GM23338 (cell line): Measurements from ENCODE around the gene AASDHPPT. TPM values are rescaled to one million over a fixed set of nuclear protein-coding genes. Genes with fewer than 3 reads are reported as not detected.

Experiments
- ATAC-seq: fragments of 200-7000 bp; cut with Tn5 transposase; 3 replicates; pipeline ENCODE4 v1.9.1; 2020
- DNase-seq: peaks from one replicate; pipeline ENCODE4 v3.0.0-alpha.2; 2015; ENCODE audit warnings: low spot score
- H2AFZ ChIP-seq: fragments of 200-600 bp; sonication (generic); 2 replicates; pipeline ENCODE4 v1.8.0; 2016; ENCODE audit warnings: antibody characterized with exemption, mild to moderate bottlenecking, moderate library complexity
- H3F3A ChIP-seq: fragments of 200-600 bp; sonication (generic); replicated peaks from 2 replicates; pipeline ENCODE4 v1.8.0; 2017; ENCODE audit warnings: antibody characterized with exemption, mixed run types, low read depth
- H3K27ac ChIP-seq: fragments of 200-600 bp; sonication (generic); 2 replicates; pipeline ENCODE4 v1.6.1; 2016; ENCODE audit warnings: low read depth
- H3K27me3 ChIP-seq: fragments of 200-600 bp; sonication (generic); 2 replicates; pipeline ENCODE4 v1.8.0; 2016; ENCODE audit warnings: mild to moderate bottlenecking, mixed run types, moderate library complexity; ENCODE audit not compliant: insufficient read depth
- H3K36me3 ChIP-seq: fragments of 200-600 bp; sonication (generic); 2 replicates; pipeline ENCODE4 v1.8.0; 2016; ENCODE audit warnings: mild to moderate bottlenecking; ENCODE audit not compliant: insufficient read depth
- H3K4me1 ChIP-seq: fragments of 200-600 bp; sonication (generic); 2 replicates; pipeline ENCODE4 v1.8.0; 2016; ENCODE audit warnings: mild to moderate bottlenecking, moderate library complexity; ENCODE audit not compliant: insufficient read depth
- H3K4me2 ChIP-seq: fragments of 200-600 bp; sonication (generic); 2 replicates; pipeline ENCODE4 v1.7.1; 2017; ENCODE audit warnings: mixed run types
- H3K4me3 ChIP-seq: fragments of 200-600 bp; sonication (generic); 2 replicates; pipeline ENCODE4 v1.6.1; 2016; ENCODE audit warnings: mixed run types
- H3K79me2 ChIP-seq: fragments of 200-600 bp; sonication (generic); replicated peaks from 2 replicates; pipeline ENCODE4 v1.8.0; 2017; ENCODE audit warnings: mild to moderate bottlenecking; ENCODE audit not compliant: insufficient read depth
- H3K9me2 ChIP-seq: fragments of 200-600 bp; sonication (generic); 2 replicates; pipeline ENCODE4 v1.8.0; 2017; ENCODE audit not compliant: insufficient read depth
- H4K20me1 ChIP-seq: fragments of 200-600 bp; sonication (generic); replicated peaks from 2 replicates; pipeline ENCODE4 v1.8.0; 2017; ENCODE audit warnings: mild to moderate bottlenecking; ENCODE audit not compliant: insufficient read depth
- H3K27ac Mint-ChIP-seq: 2 replicates; pipeline ENCODE4 v1.8.0; 2020; ENCODE audit warnings: inconsistent platforms, mild to moderate bottlenecking, moderate library complexity, mixed read lengths
- H3K27me3 Mint-ChIP-seq: 3 replicates; pipeline ENCODE4 v1.8.0; 2022; ENCODE audit warnings: low read depth, mild to moderate bottlenecking, moderate library complexity, mixed read lengths, inconsistent platforms; ENCODE audit not compliant: insufficient read depth, poor library complexity
- H3K36me3 Mint-ChIP-seq: 3 replicates; pipeline ENCODE4 v1.8.0; 2021; ENCODE audit warnings: low read depth, mild to moderate bottlenecking, inconsistent platforms, moderate library complexity, mixed read lengths
- H3K4me1 Mint-ChIP-seq: 3 replicates; pipeline ENCODE4 v1.8.0; 2020; ENCODE audit warnings: mild to moderate bottlenecking, inconsistent platforms, mixed read lengths
- H3K4me3 Mint-ChIP-seq: 3 replicates; pipeline ENCODE4 v1.8.0; 2021; ENCODE audit warnings: moderate library complexity, mild to moderate bottlenecking, inconsistent platforms, mixed read lengths
- H3K9me3 Mint-ChIP-seq: 3 replicates; pipeline ENCODE4 v1.8.0; 2020; ENCODE audit warnings: moderate library complexity, mild to moderate bottlenecking, inconsistent platforms, mixed read lengths
- CTCF ChIP-seq, 2 experiments: fragments of 200-600 bp in 1 of 2; sonication (generic) in 1 of 2; conservative IDR thresholded peaks; 2 replicates each; pipeline versions ENCODE4 v1.5.1 to v1.6.1; 2016 to 2017; ENCODE audit warnings: antibody characterized with exemption in 2 of 2, low read depth in 2 of 2, mild to moderate bottlenecking in 2 of 2, moderate library complexity in 1 of 2
- ETS1 ChIP-seq: IDR thresholded peaks from 2 replicates; pipeline ENCODE4 v1.6.1; 2016; ENCODE audit warnings: antibody characterized with exemption
- EZH2phosphoT487 ChIP-seq: fragments of 200-600 bp; sonication (generic); IDR thresholded peaks from one replicate; pipeline ENCODE4 v1.8.1; 2018; ENCODE audit warnings: antibody characterized with exemption; ENCODE audit not compliant: unreplicated experiment
- JUNB ChIP-seq: IDR thresholded peaks from one replicate; pipeline ENCODE4 v1.6.1; 2016; ENCODE audit warnings: antibody characterized with exemption; ENCODE audit not compliant: unreplicated experiment
- NANOG ChIP-seq: IDR thresholded peaks from 2 replicates; pipeline ENCODE4 v1.6.1; 2016; ENCODE audit warnings: antibody characterized with exemption, borderline replicate concordance
- POLR2AphosphoS5 ChIP-seq: IDR thresholded peaks from 2 replicates; pipeline ENCODE4 v1.6.1; 2016; ENCODE audit warnings: antibody characterized with exemption, low read depth
- REST ChIP-seq: IDR thresholded peaks from one replicate; pipeline ENCODE4 v1.6.1; 2018; ENCODE audit warnings: antibody characterized with exemption; ENCODE audit not compliant: unreplicated experiment
- ZNF331 ChIP-seq: fragments of 250-450 bp; sonication (Bioruptor Pico); IDR thresholded peaks from 2 replicates; pipeline ENCODE4 v1.5.0; 2020; ENCODE audit warnings: low read depth, mild to moderate bottlenecking, moderate library complexity
- ZNF462 ChIP-seq: fragments of 250-450 bp; sonication (Bioruptor Pico); IDR thresholded peaks from 2 replicates; pipeline ENCODE4 v1.5.0; 2020; ENCODE audit warnings: mild to moderate bottlenecking, moderate library complexity
- polyA plus RNA-seq: library from polyadenylated mRNA; unstranded; fragments of >200 nt; fragmentation: Nextera tagmentation; extraction: Ambion mirVana; gene quantifications from 2 replicates; pipeline ENCODE4 v1.2.1, GENCODE V29; 2016
- total RNA-seq: library from RNA; depleted of rRNA; stranded (reverse); fragments of >200 nt; shearing (Covaris generic); gene quantifications from 2 replicates; pipeline ENCODE4 v1.2.3, GENCODE V29; 2014

Gene AASDHPPT
- total and polyA plus RNA-seq, 2 experiments from 2014 or later, result 49.0 to 62.3 TPM

- TF ChIP-seq CTCF (conservative IDR thresholded peaks at IDR 0.05; ENCODE audit: low read depth in 2 of 2) (no peak), JUNB (no peak), ZNF462 (CRISPR knock-in tag) (no peak)
These were observed 46.2 kb upstream of the AASDHPPT start (continued) for GRCh38 chr11:106031202-106031810.

GRCh38 chr11:106031936-106032335, 45.5 kb upstream of the AASDHPPT start:
- H3K27ac Mint-ChIP-seq, result no peak overlapping the region
- H3K9me3 Mint-ChIP-seq, result peaks cover 7% of the 10 kb centered on the region
- H3K4me1 Mint-ChIP-seq, result no peaks in the 10 kb centered on the region
- no peaks in the 10 kb centered on the region for H4K20me1 ChIP-seq
- H3K27me3 ChIP-seq, result no peaks in the 10 kb centered on the region
- no peak overlapping the region for H2AFZ ChIP-seq
- ATAC-seq, result no peak
- H3K27me3 Mint-ChIP-seq, result no peaks in the 10 kb centered on the region
- DNase-seq, result no peak
- no peaks in the 10 kb centered on the region for H3K79me2 ChIP-seq
- no peak overlapping the region for H3K27ac ChIP-seq
- 0 out of 3 replicates have a peak, but pooled peaks cover 2% of the 10 kb centered on the region for H3K36me3 Mint-ChIP-seq
- no peak overlapping the region for H3K4me2 ChIP-seq
- H3K9me2 ChIP-seq, result no peaks in the 10 kb centered on the region
- no peaks in the 10 kb centered on the region for H3K36me3 ChIP-seq
- H3K4me3 Mint-ChIP-seq, result no peak overlapping the region
- H3K4me1 ChIP-seq, result no peaks in the 10 kb centered on the region
- no peak overlapping the region for H3K4me3 ChIP-seq
- no peaks in the 10 kb centered on the region for H3F3A ChIP-seq
- TF ChIP-seq ETS1 (no peak), JUNB (no peak), EZH2phosphoT487 (no peak), CTCF (conservative IDR thresholded peaks at IDR 0.05; ENCODE audit: low read depth in 2 of 2) (no peak), POLR2AphosphoS5 (no peak), NANOG (no peak), ZNF331 (no peak), REST (no peak)
